Keratinocyte (primary cell): ENCODE results near the gene GAA. TPM values are rescaled to one million over a fixed set of nuclear protein-coding genes. Genes with fewer than 3 reads are reported as not detected.

ENCODE experiments used
- DNase-seq: peaks from one replicate; pipeline ENCODE4 v3.0.0-alpha.2; 2011; ENCODE audit warnings: low read depth, missing footprints, low spot score
- FAIRE-seq: peaks from 2 replicates; lab custom pipeline; 2011; peaks lifted over from hg19 to GRCh38; lab: Jason Lieb, UNC
- H2AFZ ChIP-seq: 2 replicates; pipeline ENCODE4 v1.6.0; 2012; ENCODE audit warnings: low read length, control low read depth, inconsistent platforms; ENCODE audit not compliant: control insufficient read depth
- H3K27ac ChIP-seq: 2 replicates; pipeline ENCODE4 v1.5.1; 2011; ENCODE audit warnings: low read length; ENCODE audit not compliant: control insufficient read depth, insufficient read depth
- H3K27me3 ChIP-seq: 3 replicates; pipeline ENCODE4 v1.6.0; 2011; ENCODE audit warnings: low read length; ENCODE audit not compliant: control insufficient read depth, insufficient read depth; ENCODE audit errors: extremely low read depth
- H3K36me3 ChIP-seq, 2 experiments: 2 replicates in 1 of 2; 3 replicates in 1 of 2; pipeline ENCODE4 v1.5.1; 2011; ENCODE audit warnings: low read length in 2 of 2, mild to moderate bottlenecking in 1 of 2; ENCODE audit not compliant: control insufficient read depth in 2 of 2, insufficient read depth in 2 of 2; ENCODE audit errors: extremely low read depth in 1 of 2
- H3K4me1 ChIP-seq: 3 replicates; pipeline ENCODE4 v1.5.1; 2011; ENCODE audit warnings: low read length; ENCODE audit not compliant: control insufficient read depth, insufficient read depth; ENCODE audit errors: extremely low read depth
- H3K4me2 ChIP-seq: 3 replicates; pipeline ENCODE4 v1.6.0; 2011; ENCODE audit warnings: low read depth, low read length; ENCODE audit not compliant: control insufficient read depth, insufficient read depth; ENCODE audit errors: extremely low read depth
- H3K4me3 ChIP-seq, 3 experiments: fragments of 200-600 bp in 1 of 3; sonication (generic) in 1 of 3; 2 replicates in 2 of 3; 3 replicates in 1 of 3; pipeline ENCODE4 v1.5.1; 2011 to 2016; ENCODE audit warnings: low read length in 3 of 3, mild to moderate bottlenecking in 3 of 3, control low read depth in 2 of 3, inconsistent platforms in 1 of 3, low read depth in 1 of 3, mixed read lengths in 1 of 3, mixed run types in 1 of 3, moderate library complexity in 1 of 3; ENCODE audit not compliant: control insufficient read depth in 2 of 3, insufficient read depth in 2 of 3; ENCODE audit errors: extremely low read depth in 1 of 3
- H3K79me2 ChIP-seq: 2 replicates; pipeline ENCODE4 v1.6.0; 2012; ENCODE audit warnings: low read length; ENCODE audit not compliant: control insufficient read depth, insufficient read depth
- H3K9ac ChIP-seq: 3 replicates; pipeline ENCODE4 v1.6.0; 2011; ENCODE audit warnings: low read length; ENCODE audit not compliant: control insufficient read depth, insufficient read depth; ENCODE audit errors: extremely low read depth
- H3K9me1 ChIP-seq: 3 replicates; pipeline ENCODE4 v1.6.0; 2011; ENCODE audit warnings: low read length; ENCODE audit not compliant: control insufficient read depth, insufficient read depth; ENCODE audit errors: extremely low read depth
- H3K9me3 ChIP-seq: 2 replicates; pipeline ENCODE4 v1.5.1; 2012; ENCODE audit warnings: low read depth, low read length; ENCODE audit not compliant: control insufficient read depth
- H4K20me1 ChIP-seq: 3 replicates; pipeline ENCODE4 v1.6.0; 2011; ENCODE audit warnings: low read length; ENCODE audit not compliant: control insufficient read depth, insufficient read depth; ENCODE audit errors: extremely low read depth
- EZH2 ChIP-seq: IDR thresholded peaks from one replicate; pipeline ENCODE4 v1.6.1; 2012; ENCODE audit warnings: inconsistent platforms, mild to moderate bottlenecking, low read length, moderate library complexity
- dilution Hi-C: fragments of 300-500 bp; cut with MboI; formaldehyde crosslinking; loops from one replicate; pipeline ENCODE4 v1.7.0; 2020; ENCODE audit warnings: low sequenced_read_pairs; ENCODE audit not compliant: extremely low pct_ligation_motif_present
- polyA plus RNA-seq, 5 experiments: library from polyadenylated mRNA; depleted of rRNA in 3 of 5; stranded (reverse) in 3 of 5; stranded (forward) in 1 of 5; unstranded in 1 of 5; fragments of >200 nt; gene quantifications; 1 replicate in 1 of 5; 2 replicates in 3 of 5; 3 replicates in 1 of 5; pipeline versions ENCODE4 v1.2.1 to v1.2.3, GENCODE V29; 2011 to 2012; ENCODE audit warnings: missing spikeins in 2 of 5, low read depth in 1 of 5, low replicate concordance in 1 of 5
- TF ChIP-seq, protein P1 (sequence below), 3 experiments: IDR thresholded peaks in 1 of 3; conservative IDR thresholded peaks in 1 of 3; optimal IDR thresholded peaks in 1 of 3; 2 replicates in 2 of 3; 3 replicates in 1 of 3; pipeline versions ENCODE3 to v1.5.1; 2011; ENCODE audit warnings: low read length in 3 of 3, mild to moderate bottlenecking in 3 of 3, moderate library complexity in 2 of 3, control low read depth in 1 of 3, inconsistent platforms in 1 of 3; ENCODE audit not compliant: insufficient read depth in 2 of 3; ENCODE audit errors: extremely low read depth in 1 of 3

Gene GAA
- polyA plus RNA-seq, 1 donor (not counting 4 experiments of a cell fraction or from before 2014, with no cell fraction given), result 3.2 TPM

DNA sequence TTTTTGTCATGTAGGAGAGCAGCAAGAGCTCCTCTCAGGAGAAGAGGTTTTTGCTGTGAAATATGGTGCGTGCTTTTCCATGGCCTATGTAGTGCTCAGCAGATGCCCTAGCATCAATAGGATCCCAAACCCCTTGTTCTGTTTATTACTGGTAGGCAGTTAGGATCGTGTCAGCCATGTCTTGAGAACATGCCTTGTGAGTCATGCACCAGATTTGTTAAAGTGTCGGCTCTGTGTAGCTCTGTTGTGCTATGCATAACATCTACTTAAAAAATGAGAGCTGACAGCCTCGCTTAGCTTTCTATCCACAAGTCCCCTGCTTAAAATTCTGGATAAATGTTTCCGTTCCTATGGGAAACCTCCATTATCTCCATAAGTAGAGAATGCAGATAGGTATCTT is 50.0 kb downstream of the GAA start:
- TF ChIP-seq, protein P1, sequence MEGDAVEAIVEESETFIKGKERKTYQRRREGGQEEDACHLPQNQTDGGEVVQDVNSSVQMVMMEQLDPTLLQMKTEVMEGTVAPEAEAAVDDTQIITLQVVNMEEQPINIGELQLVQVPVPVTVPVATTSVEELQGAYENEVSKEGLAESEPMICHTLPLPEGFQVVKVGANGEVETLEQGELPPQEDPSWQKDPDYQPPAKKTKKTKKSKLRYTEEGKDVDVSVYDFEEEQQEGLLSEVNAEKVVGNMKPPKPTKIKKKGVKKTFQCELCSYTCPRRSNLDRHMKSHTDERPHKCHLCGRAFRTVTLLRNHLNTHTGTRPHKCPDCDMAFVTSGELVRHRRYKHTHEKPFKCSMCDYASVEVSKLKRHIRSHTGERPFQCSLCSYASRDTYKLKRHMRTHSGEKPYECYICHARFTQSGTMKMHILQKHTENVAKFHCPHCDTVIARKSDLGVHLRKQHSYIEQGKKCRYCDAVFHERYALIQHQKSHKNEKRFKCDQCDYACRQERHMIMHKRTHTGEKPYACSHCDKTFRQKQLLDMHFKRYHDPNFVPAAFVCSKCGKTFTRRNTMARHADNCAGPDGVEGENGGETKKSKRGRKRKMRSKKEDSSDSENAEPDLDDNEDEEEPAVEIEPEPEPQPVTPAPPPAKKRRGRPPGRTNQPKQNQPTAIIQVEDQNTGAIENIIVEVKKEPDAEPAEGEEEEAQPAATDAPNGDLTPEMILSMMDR (optimal IDR thresholded peaks at IDR 0.05 in 1 of 3, IDR thresholded peaks at IDR 0.05 in 1 of 3, conservative IDR thresholded peaks at IDR 0.05 in 1 of 3; ENCODE audit: extremely low read depth in 1 of 3, insufficient read depth in 2 of 3, low read length in 3 of 3), result no peak
- no peak for TF ChIP-seq EZH2
- H3K79me2 ChIP-seq, result peaks cover 15% of the 10 kb centered on the region
- H3K9ac ChIP-seq, result no peak overlapping the region

DNA sequence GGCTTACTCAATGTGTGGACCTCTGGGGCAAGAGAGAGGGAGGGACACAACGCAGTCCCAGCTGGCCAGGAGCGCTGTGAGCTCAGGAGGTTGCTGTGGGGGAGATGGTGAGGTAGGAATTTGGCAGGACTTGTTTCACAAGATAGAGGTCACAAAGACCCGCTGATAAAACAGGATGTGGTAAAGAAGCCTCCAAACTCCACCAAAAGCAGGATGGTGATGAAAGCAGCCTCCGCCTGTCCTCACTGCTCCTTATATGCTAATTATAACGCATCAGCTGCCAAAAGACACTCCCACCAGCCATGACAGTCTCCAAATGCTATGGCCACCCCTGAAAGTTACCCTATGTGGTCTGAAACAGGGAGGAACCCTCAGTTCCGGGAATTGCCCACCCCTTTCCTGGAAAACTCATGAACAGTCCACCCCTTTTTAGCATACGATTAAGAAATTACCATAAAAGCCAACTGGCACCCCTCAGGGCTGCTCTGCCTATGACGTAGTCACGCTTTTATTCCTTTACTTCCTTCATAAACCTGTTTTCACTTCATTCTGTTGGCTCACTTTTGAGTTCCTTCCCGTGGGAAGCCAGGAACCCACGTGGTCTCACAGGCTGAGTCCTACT is 50.8 kb downstream of the GAA start:
- no peak for DNase-seq
- no peaks in the 10 kb centered on the region for H3K9me3 ChIP-seq
- FAIRE-seq, result no peak
- no peak overlapping the region for H3K27ac ChIP-seq
- TF ChIP-seq, protein P1 (optimal IDR thresholded peaks at IDR 0.05 in 1 of 3, IDR thresholded peaks at IDR 0.05 in 1 of 3, conservative IDR thresholded peaks at IDR 0.05 in 1 of 3; ENCODE audit: extremely low read depth in 1 of 3, insufficient read depth in 2 of 3, low read length in 3 of 3), result no peak
- TF ChIP-seq EZH2, result no peak
- H3K4me1 ChIP-seq, result peaks cover 15% of the 10 kb centered on the region
- dilution Hi-C loops, result no loop called here
- peaks cover 10% of the 10 kb centered on the region for H3K79me2 ChIP-seq
- H3K4me3 ChIP-seq, result no peak overlapping the region
- H3K9ac ChIP-seq, result no peak overlapping the region
- H4K20me1 ChIP-seq, result no peaks in the 10 kb centered on the region
- no peak overlapping the region for H3K4me2 ChIP-seq
- no peaks in the 10 kb centered on the region for H3K9me1 ChIP-seq
- H3K36me3 ChIP-seq, result no peaks in the 10 kb centered on the region
- H2AFZ ChIP-seq, result no peak overlapping the region
- H3K27me3 ChIP-seq, result no peaks in the 10 kb centered on the region

More for the DNA sequence above, 50.0 kb downstream of the GAA start:
- Histone ChIP-seq H3K9me1 (no peaks in the 10 kb centered on the region), H2AFZ (no peak overlapping the region), H3K4me3 (no peak overlapping the region), H3K4me1 (peaks cover 15% of the 10 kb centered on the region), H3K9me3 (no peaks in the 10 kb centered on the region), H3K36me3 (no peaks in the 10 kb centered on the region), H3K27ac (no peak overlapping the region), H3K4me2 (no peak overlapping the region), H4K20me1 (no peaks in the 10 kb centered on the region), H3K27me3 (no peaks in the 10 kb centered on the region)
- no peak for DNase-seq
- dilution Hi-C loops, result no loop called here
- FAIRE-seq, result peak; percentile 9
